ENCODE measurements around the gene ZNF789.

GRCh38 chr7:99456288-99456687 is 16.4 kb upstream of the ZNF789 start:
- no peak for TF ChIP-seq CTCF (conservative IDR thresholded peaks at IDR 0.05)
- TF ChIP-seq ZFX (IDR thresholded peaks at IDR 0.05): no peak
